GM23248 (cell line): ENCODE results near the gene LRATD1.

Experiments used
- EZH2 ChIP-seq: fragments of 200-600 bp; sonication (generic); IDR thresholded peaks from 2 replicates; pipeline ENCODE4 v1.6.1; 2018; ENCODE audit warnings: antibody characterized with exemption, mild to moderate bottlenecking; ENCODE audit not compliant: insufficient read depth, poor library complexity, severe bottlenecking
- EZH2phosphoT487 ChIP-seq: fragments of 200-600 bp; sonication (generic); IDR thresholded peaks from 2 replicates; pipeline ENCODE4 v1.6.1; 2018; ENCODE audit warnings: antibody characterized with exemption, moderate library complexity, mild to moderate bottlenecking, low read depth; ENCODE audit not compliant: insufficient read depth

GRCh38 chr2:14619441-14619840, 13.1 kb upstream of the LRATD1 start:
- TF ChIP-seq EZH2: no peak
- no peak for TF ChIP-seq EZH2phosphoT487
